ENCODE measurements around the gene ZFP90. TPM values are rescaled to one million over a fixed set of nuclear protein-coding genes. Genes with fewer than 3 reads are reported as not detected.
A peak's percentile ranks its signal among the peaks of the same experiment; 100 is the strongest.
"Not testable (repeated sequence)": the region's sequence is repeated elsewhere in the genome, so short reads cannot be mapped to it uniquely, and the experiment has no call there.

The ZFP90 gene
- 10 to 100 TPM; 20.7 to 21.3 TPM for total RNA-seq
- total RNA-seq, result 51.0 to 92.8 reads per million in 2 donors

- H3K27ac Mint-ChIP-seq, result peak within 1 kb of the TSS; percentile 94
- peaks cover 11% of the 10 kb centered on the region for H3K4me1 Mint-ChIP-seq
- no peaks in the 10 kb centered on the region for H3K27me3 Mint-ChIP-seq
- DNase-seq, result peak; percentile 72 to 79 (median 75)
- peak within 1 kb of the TSS; percentile 97 for H3K4me3 Mint-ChIP-seq
- no peaks in the 10 kb centered on the region for H3K9me3 ChIP-seq (ENCODE audit: control insufficient read depth, low read length, poor library complexity, severe bottlenecking)
- peaks cover 4% of the 10 kb centered on the region for H3K36me3 Mint-ChIP-seq (ENCODE audit: low read depth)
- peak; percentile 96 for ATAC-seq
These were observed at the start of gene ZFP90 for GRCh38 chr16:68538880-68539701. ZFP90 (plus strand) TSS chr16:68539291; CDS start chr16:68539793, 502 bp downstream.

DNA sequence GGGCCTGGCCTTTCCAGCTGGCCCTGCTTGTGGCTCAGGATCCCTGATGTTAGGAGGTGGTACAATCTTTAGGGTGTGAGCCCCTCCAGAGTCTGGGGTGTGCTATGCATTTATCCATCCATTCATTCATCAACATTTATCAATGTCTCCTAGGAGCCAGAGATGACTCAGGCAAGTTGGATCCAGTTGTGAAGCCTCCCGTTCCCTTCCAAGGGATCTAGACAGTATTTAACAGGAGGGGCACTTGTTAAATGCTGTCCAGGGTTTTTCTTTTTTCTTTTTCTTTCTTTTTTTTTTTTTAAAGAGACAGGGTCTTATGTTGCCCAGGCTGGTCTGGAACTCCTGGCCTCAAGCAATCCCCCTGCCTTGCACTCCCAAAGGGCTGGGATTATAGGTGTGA is 48.7 kb upstream of the ZFP90 start:
- no peaks in the 10 kb centered on the region for H3K27me3 Mint-ChIP-seq
- peaks cover 6% of the 10 kb centered on the region for H3K4me1 Mint-ChIP-seq
- ATAC-seq (no peak), DNase-seq (no peak)
- H3K36me3 Mint-ChIP-seq (ENCODE audit: low read depth), result no peaks in the 10 kb centered on the region
- no peak overlapping the region for H3K27ac Mint-ChIP-seq
- no peak overlapping the region for H3K4me3 Mint-ChIP-seq
- H3K9me3 ChIP-seq (ENCODE audit: control insufficient read depth, low read length, poor library complexity, severe bottlenecking), result no peaks in the 10 kb centered on the region

DNA sequence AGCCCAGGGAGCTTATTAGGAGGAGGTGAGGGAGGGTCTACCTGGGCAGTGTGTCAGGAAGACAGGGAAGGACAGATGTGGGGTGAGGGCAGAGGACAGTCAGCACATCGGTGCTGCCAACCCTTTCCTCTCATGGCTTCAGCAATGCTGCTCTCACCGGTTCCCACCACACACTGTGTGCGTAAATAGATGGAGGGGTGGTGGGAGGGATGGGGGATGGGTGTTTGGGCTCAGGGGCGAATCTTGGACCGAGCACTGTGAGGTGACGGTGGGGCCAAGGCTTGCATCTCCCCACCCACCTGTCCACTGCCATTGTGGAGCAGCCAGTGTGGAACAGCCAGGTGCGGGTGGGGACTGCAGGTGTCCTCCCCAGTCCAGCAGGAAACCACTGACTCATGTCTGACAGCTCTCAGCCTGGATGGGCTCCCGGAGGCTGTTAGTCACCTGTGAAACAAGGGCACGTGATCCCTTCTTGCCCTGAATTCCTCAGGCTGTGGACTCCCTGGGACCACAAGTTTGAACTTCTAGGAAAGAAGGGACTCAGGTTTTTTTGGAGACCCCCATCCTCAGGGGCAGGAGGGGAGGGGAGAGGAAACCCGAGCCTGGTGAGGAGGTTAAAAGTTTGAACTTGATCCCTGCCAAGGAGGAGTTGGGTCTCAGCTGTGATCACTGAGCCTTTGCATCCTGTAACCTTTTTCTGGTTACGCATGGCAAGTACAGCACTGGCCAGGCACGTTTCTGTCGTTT is 48.1 kb upstream of the ZFP90 start:
- no peak overlapping the region for H3K27ac Mint-ChIP-seq
- no peaks in the 10 kb centered on the region for H3K36me3 Mint-ChIP-seq (ENCODE audit: low read depth)
- peaks cover 4% of the 10 kb centered on the region for H3K4me1 Mint-ChIP-seq

DNA sequence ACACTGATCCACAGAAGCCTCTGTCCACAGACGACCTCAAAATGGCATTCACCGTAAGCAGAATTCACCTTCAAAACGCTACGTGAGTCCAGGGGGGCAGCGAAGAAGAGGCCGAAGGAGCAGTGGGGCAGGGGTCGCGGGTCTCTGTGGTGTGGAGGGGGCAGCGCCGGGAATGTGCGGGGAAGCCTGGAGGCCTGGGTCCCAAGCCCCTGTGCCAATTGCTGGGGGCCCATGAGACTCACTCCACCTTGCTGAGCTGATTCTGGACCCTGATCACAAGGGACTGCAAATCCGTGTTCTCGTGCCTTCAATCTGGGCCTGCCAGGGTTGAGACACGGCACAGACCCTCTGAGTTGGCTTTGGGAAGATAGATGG is 47.5 kb upstream of the ZFP90 start:
- H3K9me3 ChIP-seq (ENCODE audit: control insufficient read depth, low read length, poor library complexity, severe bottlenecking), result no peaks in the 10 kb centered on the region
- Mint-ChIP-seq H3K27ac (no peak overlapping the region), H3K4me1 (peaks cover 4% of the 10 kb centered on the region), H3K36me3 (ENCODE audit: low read depth) (no peaks in the 10 kb centered on the region), H3K4me3 (no peak overlapping the region), H3K27me3 (no peaks in the 10 kb centered on the region)
- ATAC-seq, result no peak
- no peak for DNase-seq

More for the DNA sequence above, 48.1 kb upstream of the ZFP90 start:
- Mint-ChIP-seq H3K27me3 (no peaks in the 10 kb centered on the region), H3K4me3 (no peak overlapping the region)
- ATAC-seq (no peak), DNase-seq (no peak)
- H3K9me3 ChIP-seq (ENCODE audit: control insufficient read depth, low read length, poor library complexity, severe bottlenecking), result no peaks in the 10 kb centered on the region

DNA sequence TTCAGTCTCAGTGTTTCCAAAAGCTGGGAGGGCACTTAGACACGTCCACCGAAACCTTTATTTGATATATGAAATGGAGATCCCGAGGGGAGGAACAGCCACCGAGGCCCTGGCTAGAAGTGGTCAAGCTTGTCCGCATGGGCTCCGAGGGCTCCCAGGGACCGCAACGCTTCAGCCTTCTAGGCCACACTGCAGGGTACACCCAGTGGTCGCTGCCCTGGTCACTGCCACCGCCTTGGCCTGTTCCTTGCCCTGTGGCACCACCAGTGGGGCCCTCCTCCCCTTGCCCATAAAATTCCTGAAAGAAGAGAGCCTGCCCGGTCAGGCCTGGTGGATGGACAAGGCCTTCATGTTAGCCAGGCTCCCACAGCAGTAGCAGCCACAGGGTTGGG is 46.9 kb upstream of the ZFP90 start:
- H3K36me3 Mint-ChIP-seq (ENCODE audit: low read depth), result no peaks in the 10 kb centered on the region
- DNase-seq (no peak), ATAC-seq (no peak)
- no peaks in the 10 kb centered on the region for H3K27me3 Mint-ChIP-seq
- no peaks in the 10 kb centered on the region for H3K9me3 ChIP-seq (ENCODE audit: control insufficient read depth, low read length, poor library complexity, severe bottlenecking)
- peaks cover under 1% of the 10 kb centered on the region for H3K4me1 Mint-ChIP-seq
- H3K27ac Mint-ChIP-seq, result no peak overlapping the region
- H3K4me3 Mint-ChIP-seq, result no peak overlapping the region

- H3K9me3 ChIP-seq (ENCODE audit: control insufficient read depth, low read length, poor library complexity, severe bottlenecking), result no peaks in the 10 kb centered on the region
- Mint-ChIP-seq H3K36me3 (ENCODE audit: low read depth) (no peaks in the 10 kb centered on the region), H3K27me3 (no peaks in the 10 kb centered on the region), H3K4me3 (no peak overlapping the region), H3K27ac (no peak overlapping the region), H3K4me1 (peaks cover 2% of the 10 kb centered on the region)
- DNase-seq (no peak), ATAC-seq (no peak)
These were observed 46.3 kb upstream of the ZFP90 start for GRCh38 chr16:68492543-68493411.

DNA sequence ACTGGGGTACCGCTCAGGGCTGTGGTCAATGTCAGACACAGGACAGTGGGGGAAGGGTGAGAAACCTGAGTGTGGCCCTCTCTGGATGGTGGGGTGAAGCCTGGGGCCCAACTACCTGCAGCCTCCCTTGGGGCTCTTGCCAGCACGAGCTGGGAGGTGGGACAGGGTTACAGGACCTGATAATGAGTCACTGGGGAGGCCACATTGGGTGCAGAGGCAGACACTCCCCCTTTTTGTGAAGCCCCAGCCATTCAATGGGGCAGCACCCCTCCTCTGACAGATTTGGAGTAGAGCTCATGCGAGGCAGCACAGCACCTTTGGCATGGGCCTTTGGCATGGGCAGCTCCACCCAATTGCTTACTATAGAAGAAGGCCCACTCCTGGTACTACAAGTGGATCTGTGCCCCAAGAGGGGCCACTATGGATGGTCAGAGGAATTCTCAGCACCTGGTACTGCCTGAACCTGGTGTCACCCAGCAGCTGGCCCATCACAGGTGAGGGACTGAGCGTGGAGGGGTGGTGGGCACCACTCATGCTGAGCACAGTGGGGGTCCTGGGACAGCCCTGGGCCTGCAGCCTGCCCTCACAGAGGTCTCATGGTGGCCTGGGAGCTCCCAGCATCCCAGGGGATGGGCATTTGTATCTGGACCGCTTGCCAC is 45.5 kb upstream of the ZFP90 start:
- H3K9me3 ChIP-seq (ENCODE audit: control insufficient read depth, low read length, poor library complexity, severe bottlenecking), result no peaks in the 10 kb centered on the region
- ATAC-seq, result no peak
- Mint-ChIP-seq H3K4me1 (peaks cover 2% of the 10 kb centered on the region), H3K27ac (no peak overlapping the region), H3K36me3 (ENCODE audit: low read depth) (no peaks in the 10 kb centered on the region), H3K27me3 (no peaks in the 10 kb centered on the region), H3K4me3 (no peak overlapping the region)
- no peak for DNase-seq

DNA sequence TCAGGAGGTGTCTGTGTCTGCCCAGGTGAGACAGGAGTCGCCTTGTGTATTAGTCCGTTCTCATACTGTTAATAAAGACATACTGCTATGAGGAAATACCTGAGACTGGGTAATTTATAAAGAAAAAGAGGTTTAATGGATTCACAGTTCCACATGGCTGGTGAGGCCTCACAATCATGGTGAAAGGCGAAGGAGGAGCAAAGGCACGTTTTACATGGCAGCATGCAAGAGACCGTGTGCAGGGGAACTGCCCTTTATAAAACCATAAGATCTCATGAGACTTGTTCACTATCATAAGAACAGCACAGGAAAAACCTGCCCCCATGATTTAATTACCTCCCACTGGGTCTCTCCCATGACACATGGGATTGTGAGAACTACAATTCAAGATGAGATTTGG is 44.8 kb upstream of the ZFP90 start:
- DNase-seq; H3K36me3 Mint-ChIP-seq (ENCODE audit: low read depth); H3K4me1 Mint-ChIP-seq; H3K9me3 ChIP-seq (ENCODE audit: control insufficient read depth, low read length, poor library complexity, severe bottlenecking); H3K4me3 Mint-ChIP-seq; H3K27me3 Mint-ChIP-seq; ATAC-seq; H3K27ac Mint-ChIP-seq: not testable (repeated sequence)

- ATAC-seq (no peak), DNase-seq (no peak)
- no peak overlapping the region for H3K4me3 Mint-ChIP-seq
- H3K4me1 Mint-ChIP-seq, result peaks cover 2% of the 10 kb centered on the region
- H3K27me3 Mint-ChIP-seq, result no peaks in the 10 kb centered on the region
- no peaks in the 10 kb centered on the region for H3K9me3 ChIP-seq (ENCODE audit: control insufficient read depth, low read length, poor library complexity, severe bottlenecking)
- H3K27ac Mint-ChIP-seq, result no peak overlapping the region
- no peaks in the 10 kb centered on the region for H3K36me3 Mint-ChIP-seq (ENCODE audit: low read depth)
These were observed 42.4 kb upstream of the ZFP90 start for GRCh38 chr16:68496689-68497088.

DNA sequence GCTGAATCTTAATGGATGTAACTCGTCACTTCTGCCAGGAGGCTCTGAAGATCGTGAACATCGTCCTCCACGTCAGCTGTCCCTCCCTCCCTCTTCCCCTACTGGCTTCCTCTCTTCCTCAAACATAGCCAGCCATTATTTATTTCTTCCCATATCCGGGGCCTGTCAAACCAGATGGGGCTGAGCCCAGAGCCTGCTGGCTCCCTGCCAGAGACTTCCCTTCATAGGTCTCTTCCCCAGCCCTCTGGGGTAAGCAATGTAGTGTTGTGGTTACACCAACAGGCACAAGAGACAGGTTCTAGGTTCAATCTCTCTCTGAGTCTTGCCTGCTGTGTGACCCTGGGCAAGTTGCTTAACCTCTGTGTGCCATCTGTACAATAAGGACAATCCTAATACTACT is 40.1 kb upstream of the ZFP90 start:
- DNase-seq, result no peak
- H3K4me1 Mint-ChIP-seq, result peaks cover 2% of the 10 kb centered on the region
- no peaks in the 10 kb centered on the region for H3K36me3 Mint-ChIP-seq (ENCODE audit: low read depth)
- H3K4me3 Mint-ChIP-seq, result no peak overlapping the region
- no peaks in the 10 kb centered on the region for H3K9me3 ChIP-seq (ENCODE audit: control insufficient read depth, low read length, poor library complexity, severe bottlenecking)
- no peak for ATAC-seq
- H3K27me3 Mint-ChIP-seq, result no peaks in the 10 kb centered on the region
- H3K27ac Mint-ChIP-seq, result no peak overlapping the region

GRCh38 chr16:68503334-68503733 is 35.8 kb upstream of the ZFP90 start:
- Mint-ChIP-seq H3K27me3 (peaks cover 10% of the 10 kb centered on the region), H3K27ac (no peak overlapping the region), H3K36me3 (ENCODE audit: low read depth) (no peaks in the 10 kb centered on the region), H3K4me1 (no peaks in the 10 kb centered on the region), H3K4me3 (no peak overlapping the region)
- no peaks in the 10 kb centered on the region for H3K9me3 ChIP-seq (ENCODE audit: control insufficient read depth, low read length, poor library complexity, severe bottlenecking)
- DNase-seq, result no peak
- ATAC-seq, result no peak

GRCh38 chr16:68504066-68504465 is 35.0 kb upstream of the ZFP90 start:
- peaks cover 14% of the 10 kb centered on the region for H3K27me3 Mint-ChIP-seq
- H3K9me3 ChIP-seq (ENCODE audit: control insufficient read depth, low read length, poor library complexity, severe bottlenecking), result no peaks in the 10 kb centered on the region
- no peaks in the 10 kb centered on the region for H3K4me1 Mint-ChIP-seq
- DNase-seq, result no peak
- no peak for ATAC-seq
- H3K27ac Mint-ChIP-seq, result no peak overlapping the region
- H3K36me3 Mint-ChIP-seq (ENCODE audit: low read depth), result no peaks in the 10 kb centered on the region
- H3K4me3 Mint-ChIP-seq, result no peak overlapping the region

Measured in T-helper 17 cell (primary cell).